Bone marrow (tissue), 2 donors: ENCODE measurements around the gene RRBP1.
A peak's percentile ranks its signal among the peaks of the same experiment; 100 is the strongest.

Experiments used
- DNase-seq, 2 donors: peaks; one replicate each; lab custom pipeline; 2025; lab: John Stamatoyannopoulos, UW

RRBP1 gene

DNA sequence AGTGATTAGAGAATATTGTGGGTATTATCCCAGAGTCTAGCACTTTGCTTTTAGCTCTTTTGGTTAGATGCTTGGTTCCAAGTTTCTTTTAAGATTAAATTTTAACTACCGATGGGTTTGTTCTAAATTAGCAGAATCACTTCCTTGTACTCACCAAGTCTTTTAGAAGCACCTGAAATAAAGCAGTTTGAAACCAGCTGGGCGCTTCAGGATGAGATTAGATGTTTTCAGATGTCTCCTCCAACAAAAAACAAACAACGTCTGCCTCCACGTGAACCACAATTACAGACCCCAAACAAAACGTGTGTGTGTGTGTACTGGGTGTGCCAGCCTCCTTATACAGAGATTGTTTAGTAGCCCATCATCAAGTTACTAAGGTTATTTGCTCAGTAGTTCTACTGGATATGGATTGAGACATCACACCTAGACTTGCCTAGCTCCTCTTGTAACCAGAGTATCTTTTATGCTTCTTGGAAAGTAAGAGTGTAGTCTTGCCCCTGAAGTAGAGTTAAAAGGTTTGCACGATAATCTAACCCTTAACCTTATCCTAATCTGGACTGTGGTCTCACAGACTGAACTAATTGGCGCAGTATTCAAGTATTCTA, 109.9 kb downstream of the RRBP1 start:
- no peak for DNase-seq

- no peak for DNase-seq
These were observed 110.9 kb downstream of the RRBP1 start for GRCh38 chr20:17571153-17571527.

GRCh38 chr20:17570347-17571152, 111.5 kb downstream of the RRBP1 start:
- DNase-seq: peak in 1 of 2 donors; percentile 60

DNA sequence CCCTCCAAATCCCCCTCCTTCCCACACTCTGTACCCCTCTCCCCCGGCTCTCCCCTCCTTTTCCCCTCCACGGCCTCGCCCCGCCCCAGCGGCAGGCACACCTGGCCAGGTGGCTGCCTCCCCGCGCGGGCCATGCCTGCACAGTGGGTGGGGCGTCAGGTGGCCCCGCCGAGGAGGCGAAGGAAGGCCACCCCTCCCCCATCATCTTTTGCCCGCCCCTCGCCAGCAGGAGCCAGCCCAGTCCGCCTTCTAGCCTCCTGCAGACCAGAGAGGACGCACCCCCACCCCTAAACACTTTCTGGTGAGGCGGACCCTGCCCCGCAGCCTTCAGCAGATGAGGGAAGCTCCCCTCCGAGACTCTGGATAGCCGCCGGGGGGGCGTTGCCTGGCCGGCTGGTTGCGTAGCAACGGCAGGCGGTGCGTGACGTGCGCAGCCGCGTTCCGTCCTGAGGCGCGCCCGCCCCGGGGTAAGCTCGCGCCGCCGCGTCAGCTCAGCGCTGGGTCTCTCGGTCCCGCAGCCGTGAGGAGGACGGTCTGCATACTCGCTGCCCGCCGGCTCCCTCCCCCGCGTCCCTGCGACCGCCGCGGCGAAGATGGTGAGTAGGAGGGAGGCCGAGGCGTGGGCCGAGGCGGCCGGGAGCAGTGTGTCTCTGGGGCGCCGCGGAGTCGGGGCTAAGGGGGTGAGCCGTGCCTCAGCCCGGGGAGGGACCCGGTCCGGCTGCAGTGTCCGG, 112.3 kb downstream of the RRBP1 start, which contains the start of gene DSTN:
Gene DSTN, plus strand, starts transcription at position 460 of the 731 bp plus-strand sequence. Its CDS starts 134 bp downstream, at position 594.
- peak in 1 of 2 donors; percentile 67 for DNase-seq

GRCh38 chr20:17568972-17569521, 113.0 kb downstream of the RRBP1 start:
- no peak for DNase-seq

- DNase-seq: no peak
These were observed 113.8 kb downstream of the RRBP1 start for GRCh38 chr20:17568045-17568788.

- no peak for DNase-seq
These were observed 115.7 kb downstream of the RRBP1 start for GRCh38 chr20:17566345-17566744.

GRCh38 chr20:17565169-17565845, 116.7 kb downstream of the RRBP1 start:
- DNase-seq: no peak
